Measurements from ENCODE around the gene CTDNEP1.
"Not testable (repeated sequence)": the region's sequence is repeated elsewhere in the genome, so short reads cannot be mapped to it uniquely, and the experiment has no call there.

The CTDNEP1 gene

GRCh38 chr17:7243838-7244237 is 7.7 kb downstream of the CTDNEP1 start:
- not testable (repeated sequence) for DNase-seq

GRCh38 chr17:7243453-7243729 is 8.1 kb downstream of the CTDNEP1 start:
- no peak for DNase-seq

- peak; percentile 89 for DNase-seq
Measured at GRCh38 chr17:7242717-7243452, 8.6 kb downstream of the CTDNEP1 start.

- peak; percentile 92 for DNase-seq
Measured at GRCh38 chr17:7241783-7242716, 9.5 kb downstream of the CTDNEP1 start, which contains the start of gene GABARAP. GABARAP (minus strand) TSS chr17:7242449; CDS start chr17:7242330, 119 bp downstream.

- DNase-seq: no peak
Measured at GRCh38 chr17:7241090-7241733, 10.3 kb downstream of the CTDNEP1 start.

GRCh38 chr17:7240375-7240774 is 11.2 kb downstream of the CTDNEP1 start:
- DNase-seq: no peak

GRCh38 chr17:7239091-7240027 is 12.2 kb downstream of the CTDNEP1 start, which contains the start of gene PHF23:
PHF23 (minus strand) TSS chr17:7239457; CDS start chr17:7239279, 178 bp downstream.
- DNase-seq: peak; percentile 97

GRCh38 chr17:7238420-7239090 is 13.0 kb downstream of the CTDNEP1 start:
- peak; percentile 41 for DNase-seq

- peak; percentile 91 for DNase-seq
Measured at GRCh38 chr17:7237761-7238419, 13.6 kb downstream of the CTDNEP1 start.

GRCh38 chr17:7237266-7237760 is 14.2 kb downstream of the CTDNEP1 start:
- no peak for DNase-seq

GRCh38 chr17:7236808-7237207 is 14.7 kb downstream of the CTDNEP1 start:
- no peak for DNase-seq

GRCh38 chr17:7235693-7236665 is 15.6 kb downstream of the CTDNEP1 start:
- DNase-seq: no peak

- DNase-seq: peak; percentile 93
Measured at GRCh38 chr17:7234083-7234951, 17.2 kb downstream of the CTDNEP1 start, which contains the start of gene DVL2. DVL2 (minus strand) TSS chr17:7234517; CDS start chr17:7234262, 255 bp downstream.

- DNase-seq: no peak
Measured at GRCh38 chr17:7233701-7234082, 17.8 kb downstream of the CTDNEP1 start.

GRCh38 chr17:7232114-7232513 is 19.4 kb downstream of the CTDNEP1 start:
- no peak for DNase-seq

GRCh38 chr17:7229504-7229903 is 22.0 kb downstream of the CTDNEP1 start:
- no peak for DNase-seq

- DNase-seq: no peak
Measured at GRCh38 chr17:7228920-7229319, 22.6 kb downstream of the CTDNEP1 start.
